Measurements from ENCODE around the gene LSP1.

The LSP1 gene

DNA sequence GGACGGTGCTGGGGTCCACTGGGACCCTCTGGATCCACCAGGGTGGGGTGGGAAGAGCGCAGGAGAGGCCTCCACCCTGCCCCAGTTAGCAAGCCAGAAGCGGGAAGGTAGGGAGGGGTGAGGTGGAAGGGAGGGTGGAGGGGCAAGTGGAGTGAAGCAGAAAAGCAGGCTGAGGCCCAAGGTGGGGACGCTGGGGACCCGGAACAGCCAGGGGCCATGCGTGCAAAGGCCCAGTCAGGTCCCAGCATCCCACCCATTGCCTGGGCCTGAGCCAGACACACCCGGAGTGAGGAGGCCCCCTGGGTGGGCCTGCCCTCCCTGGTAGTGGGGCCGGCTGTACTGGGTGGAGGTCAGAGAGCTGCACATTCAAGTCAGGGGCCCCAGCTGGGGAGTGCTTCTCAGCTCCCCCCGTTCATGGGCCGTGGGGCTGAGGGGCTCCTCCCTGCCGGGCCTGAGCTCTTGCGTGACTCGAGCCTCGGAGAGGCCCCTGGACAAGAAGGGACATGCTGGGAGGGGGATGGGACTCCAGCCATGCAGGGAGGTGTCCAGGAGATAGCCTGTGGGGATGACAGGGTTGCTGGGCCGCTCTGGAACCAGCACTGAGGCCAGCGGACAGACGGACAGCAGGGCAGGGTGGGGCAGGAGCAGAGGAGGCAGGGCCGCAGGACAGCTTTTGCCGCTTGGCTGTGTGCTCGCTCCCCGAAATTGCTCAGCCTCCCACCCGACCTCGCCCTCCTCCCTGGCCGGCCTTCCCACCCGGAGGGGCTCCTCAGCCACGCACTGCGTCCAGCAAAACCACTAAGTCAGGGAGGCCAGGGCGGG, 74.4 kb downstream of the LSP1 start:
- no peak for DNase-seq (ENCODE audit: low read depth in 3 of 3)

DNA sequence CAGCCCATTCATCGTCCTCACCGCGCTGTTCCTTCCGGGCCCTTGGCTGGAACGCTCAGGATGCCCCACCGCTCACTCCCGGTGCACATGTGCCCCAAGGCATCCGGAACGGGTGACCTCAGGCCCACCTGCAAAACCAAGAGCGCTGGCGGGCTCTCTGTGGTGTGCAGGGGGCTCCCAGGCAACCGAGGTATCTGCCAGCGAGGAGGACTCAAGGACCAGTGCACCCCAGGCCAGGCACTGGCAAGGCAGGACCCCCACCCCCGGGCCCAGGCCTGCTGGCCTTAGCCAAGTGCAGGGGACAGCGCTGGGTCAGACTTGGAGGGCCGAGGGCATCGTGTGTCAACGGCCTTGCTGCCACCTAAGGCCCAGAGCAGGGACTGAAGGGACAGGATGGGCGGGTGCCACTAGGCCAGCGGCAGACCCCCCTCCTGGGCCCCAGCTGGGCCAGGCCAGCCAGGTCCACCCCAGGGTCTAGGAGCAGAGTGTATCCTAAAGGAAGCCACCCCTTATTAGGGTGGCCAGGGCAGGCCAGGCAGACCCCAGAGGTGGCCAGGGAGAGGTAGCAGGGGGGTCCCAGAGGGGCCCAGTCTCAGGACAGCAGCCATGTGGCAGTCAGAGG, 75.1 kb downstream of the LSP1 start:
- no peak for DNase-seq (ENCODE audit: low read depth in 3 of 3)

DNA sequence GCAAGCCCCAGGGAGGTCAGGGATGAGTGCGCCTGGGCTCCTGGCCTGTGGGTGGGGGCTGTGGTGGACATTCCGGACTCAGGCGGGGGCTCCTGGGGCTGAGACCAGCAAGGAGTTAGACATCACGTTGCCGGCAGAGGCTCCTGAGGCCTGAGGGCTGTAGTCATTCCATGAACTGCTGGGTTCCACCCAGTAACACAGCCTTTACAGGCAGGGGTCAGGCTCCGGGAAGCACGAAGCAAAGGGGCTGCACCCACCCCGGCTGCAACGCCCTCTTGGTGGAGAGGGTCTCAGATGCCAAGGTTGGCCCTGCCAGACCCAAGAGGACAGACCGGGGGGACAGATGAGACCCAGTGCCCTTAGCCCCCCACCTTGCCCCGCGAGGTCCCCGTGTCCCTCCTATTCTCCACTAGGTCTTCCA, 75.6 kb downstream of the LSP1 start:
- DNase-seq (ENCODE audit: low read depth in 3 of 3) = no peak

DNA sequence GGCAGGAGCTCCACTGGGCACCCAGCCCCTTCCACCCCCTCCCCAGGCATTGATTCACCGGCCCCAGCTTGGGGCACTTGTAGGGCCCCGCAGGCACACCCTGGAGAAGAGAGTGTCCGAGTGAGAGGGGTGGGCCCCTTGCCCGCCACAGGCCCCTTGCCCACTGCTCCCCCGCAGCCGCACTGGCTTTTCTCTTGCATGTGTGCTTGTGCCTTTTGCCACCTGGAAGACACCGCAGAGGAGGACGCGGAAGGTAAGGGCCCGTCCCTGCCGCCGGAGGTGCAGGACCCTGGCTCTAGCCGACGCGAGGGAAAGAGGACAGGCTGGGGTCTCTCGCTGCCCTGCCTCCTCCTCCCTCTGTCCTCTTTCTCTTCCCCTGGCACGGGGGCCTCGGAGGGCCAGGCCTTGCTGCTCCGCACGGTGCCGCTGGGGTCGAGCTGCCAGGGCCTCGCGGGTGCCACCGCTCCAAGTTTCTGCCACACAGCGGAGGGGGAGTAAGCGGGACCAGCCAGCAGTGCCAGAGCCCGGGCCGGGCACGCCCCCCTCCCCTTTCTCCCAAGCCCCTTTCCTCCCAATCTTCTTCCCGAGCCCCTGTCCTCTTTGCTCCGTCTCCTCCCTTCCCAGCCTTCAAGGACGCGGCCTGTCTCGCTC, 76.1 kb downstream of the LSP1 start:
- no peak for DNase-seq (ENCODE audit: low read depth in 3 of 3)

DNA sequence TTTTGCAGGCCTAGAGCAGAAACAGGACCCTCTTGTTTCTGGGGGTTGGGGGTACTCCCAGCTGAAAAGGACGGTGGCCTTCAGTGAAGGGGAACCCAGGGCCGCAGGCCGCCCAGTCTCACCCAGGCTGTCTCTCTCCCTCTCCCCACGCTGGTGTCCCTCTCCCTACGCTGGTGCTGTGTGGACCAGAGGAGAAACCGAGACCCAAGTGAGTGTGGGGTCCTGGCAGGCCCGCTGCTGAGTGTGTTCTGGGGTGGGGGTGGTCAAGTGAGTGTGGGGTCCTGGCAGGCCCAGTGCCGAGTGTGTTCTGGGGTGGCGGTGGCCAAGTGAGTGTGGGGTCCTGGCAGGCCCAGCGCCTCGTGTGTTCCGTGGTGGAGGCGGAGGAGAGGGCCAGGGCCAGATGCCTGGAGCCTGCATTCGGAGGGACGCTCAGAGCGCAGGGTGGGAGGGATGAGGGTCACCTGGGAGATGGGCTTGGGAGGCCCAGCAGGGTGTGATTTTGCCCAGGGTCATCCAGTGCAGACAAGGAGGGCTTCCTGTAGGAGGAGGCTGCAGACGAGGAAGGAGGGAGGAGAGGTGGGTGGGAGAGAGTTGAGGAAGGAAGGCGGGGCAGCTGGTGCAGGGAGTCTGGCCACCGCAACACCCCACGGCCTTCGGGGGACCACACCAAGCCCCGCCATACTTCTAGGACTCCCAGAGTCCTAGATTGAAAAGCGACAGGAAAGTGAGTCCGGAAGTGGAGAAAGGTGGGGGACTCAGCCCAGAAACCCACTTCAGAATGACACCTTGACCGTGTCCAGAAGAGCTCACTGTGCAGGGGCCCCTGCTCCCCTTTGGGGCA, 77.0 kb downstream of the LSP1 start:
- DNase-seq (ENCODE audit: low read depth in 3 of 3) = no peak

DNA sequence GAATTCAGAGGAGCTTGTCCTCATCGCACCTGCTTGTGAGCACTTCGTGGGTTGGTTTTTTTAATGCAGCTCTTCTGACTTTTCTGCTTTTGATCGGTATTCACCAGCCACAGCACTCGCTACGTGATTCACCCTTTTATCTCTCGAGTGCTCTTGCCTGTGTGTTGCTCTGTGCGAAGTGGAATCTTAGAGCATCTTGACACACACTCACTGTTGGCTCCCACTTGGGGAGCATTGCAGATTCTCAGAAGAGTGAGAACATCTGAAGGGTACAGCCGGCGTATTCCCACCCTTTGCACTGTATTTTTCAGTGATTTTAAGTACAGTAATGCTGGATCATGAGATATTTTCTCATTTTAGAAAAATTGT, 77.6 kb downstream of the LSP1 start:
- no peak for DNase-seq (ENCODE audit: low read depth in 3 of 3)

DNA sequence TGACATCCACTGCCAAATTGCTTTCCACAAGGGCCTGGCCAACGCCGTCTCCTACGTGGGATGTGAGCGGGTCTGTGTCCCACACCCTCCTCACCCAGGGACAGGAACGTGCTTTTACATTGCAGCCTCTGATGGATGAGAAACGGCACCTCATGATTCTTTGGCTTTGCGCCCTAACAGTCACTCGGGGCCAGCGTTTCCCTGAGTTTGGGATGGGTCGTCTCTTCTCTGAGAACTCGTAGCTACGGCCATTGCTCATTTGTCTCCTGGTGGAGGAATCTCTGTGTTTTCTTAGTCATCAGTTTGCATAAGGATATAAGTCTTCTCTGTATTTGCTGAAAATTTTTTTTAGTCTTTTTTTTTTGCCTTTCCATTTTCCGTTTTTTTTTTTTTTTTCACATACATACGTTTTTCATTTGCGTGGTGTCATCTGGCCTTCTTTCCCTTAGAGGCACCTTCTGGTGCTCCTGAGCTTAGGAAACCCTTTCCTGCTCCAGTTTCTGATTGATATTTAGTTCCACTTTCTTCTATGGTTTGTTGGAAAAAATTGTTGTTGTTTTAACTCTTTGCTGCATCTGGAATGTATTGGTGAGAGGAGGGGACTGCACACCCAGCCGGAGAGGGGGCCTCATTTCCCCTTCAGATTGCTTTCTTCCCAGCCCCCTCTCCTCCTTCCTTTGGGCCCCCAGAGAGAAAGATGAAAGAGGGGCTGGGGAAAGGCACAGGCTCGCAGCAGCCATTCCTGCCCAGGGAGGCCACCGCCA, 78.6 kb downstream of the LSP1 start:
- DNase-seq (ENCODE audit: low read depth in 3 of 3) = no peak

DNA sequence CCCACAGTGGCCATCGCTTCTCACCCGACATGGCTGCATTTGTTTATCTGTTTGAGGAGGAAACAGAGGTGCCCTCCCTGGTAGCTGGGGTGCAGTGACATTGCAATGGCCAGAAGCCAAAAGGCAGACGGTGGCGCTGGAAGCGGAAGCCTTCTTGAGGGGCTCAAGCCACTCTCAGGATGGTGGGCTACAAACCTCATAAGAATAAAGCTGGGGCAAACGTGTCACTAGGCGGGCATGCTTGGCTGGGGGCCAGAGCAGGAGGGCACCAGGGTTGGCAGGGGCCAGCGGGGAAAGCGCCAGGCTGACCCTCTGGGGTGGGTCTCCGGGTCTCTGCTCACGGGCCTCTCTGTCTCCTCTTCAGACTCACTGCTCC, 79.2 kb downstream of the LSP1 start:
- no peak for DNase-seq (ENCODE audit: low read depth in 3 of 3)

DNA sequence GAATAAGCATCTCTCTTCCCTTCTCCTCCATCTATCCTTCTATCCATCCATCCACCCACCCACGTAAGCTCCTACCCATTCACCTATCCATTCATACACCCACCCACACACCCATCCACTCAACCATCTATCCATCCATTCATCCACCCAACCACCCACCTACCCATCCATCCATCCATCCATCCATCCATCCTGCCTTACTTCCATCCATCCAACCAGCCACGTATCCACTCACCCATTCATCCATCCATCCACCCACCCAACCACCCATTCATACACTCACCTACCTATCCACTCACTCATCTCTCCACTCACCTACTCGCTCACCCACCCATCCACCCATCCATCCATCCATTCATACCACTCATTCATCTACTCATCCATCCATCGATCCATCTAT, 79.8 kb downstream of the LSP1 start:
- DNase-seq (ENCODE audit: low read depth in 3 of 3) = no peak

DNA sequence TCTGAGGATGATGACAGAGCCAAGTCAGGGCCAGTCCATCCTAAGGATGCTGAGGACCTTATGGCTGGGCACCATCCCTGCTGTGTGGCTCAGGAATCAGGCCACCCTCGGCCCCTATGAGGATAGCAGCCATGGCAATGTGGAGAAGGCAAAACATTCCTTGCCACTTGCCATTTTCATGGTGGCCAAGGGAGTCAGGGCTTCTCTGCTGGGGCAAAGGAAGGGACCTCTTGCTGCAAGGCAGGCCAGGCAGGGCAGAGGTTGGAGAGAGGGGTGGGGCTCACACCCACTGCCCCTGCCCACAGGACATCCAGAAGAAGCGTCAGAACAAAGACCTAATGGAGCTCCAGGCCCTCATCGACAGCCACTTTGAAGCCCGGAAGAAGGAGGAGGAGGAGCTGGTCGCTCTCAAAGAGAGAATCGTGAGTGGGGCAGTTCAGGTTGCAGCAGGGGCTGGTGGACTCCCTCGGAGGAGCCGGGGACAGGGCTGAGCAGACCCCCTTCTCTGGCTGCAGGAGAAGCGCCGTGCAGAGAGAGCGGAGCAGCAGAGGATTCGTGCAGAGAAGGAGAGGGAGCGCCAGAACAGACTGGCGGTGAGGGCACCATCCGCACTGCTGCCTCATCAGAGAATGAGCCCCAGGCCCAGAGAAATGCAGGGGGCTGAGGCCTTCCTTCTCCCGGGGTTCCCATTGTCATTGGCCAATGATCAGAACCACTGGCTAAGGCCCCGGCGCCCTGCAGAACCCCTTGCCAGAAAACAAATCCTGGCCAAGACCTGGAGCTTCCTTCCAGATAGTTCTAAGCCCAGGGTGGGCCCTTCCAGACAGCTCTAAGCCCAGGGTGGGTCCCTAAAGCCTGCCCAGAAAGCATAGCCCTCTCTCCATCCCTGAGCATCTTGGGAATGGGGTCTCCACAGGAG, 80.8 kb downstream of the LSP1 start:
- no peak for DNase-seq (ENCODE audit: low read depth in 3 of 3)

DNA sequence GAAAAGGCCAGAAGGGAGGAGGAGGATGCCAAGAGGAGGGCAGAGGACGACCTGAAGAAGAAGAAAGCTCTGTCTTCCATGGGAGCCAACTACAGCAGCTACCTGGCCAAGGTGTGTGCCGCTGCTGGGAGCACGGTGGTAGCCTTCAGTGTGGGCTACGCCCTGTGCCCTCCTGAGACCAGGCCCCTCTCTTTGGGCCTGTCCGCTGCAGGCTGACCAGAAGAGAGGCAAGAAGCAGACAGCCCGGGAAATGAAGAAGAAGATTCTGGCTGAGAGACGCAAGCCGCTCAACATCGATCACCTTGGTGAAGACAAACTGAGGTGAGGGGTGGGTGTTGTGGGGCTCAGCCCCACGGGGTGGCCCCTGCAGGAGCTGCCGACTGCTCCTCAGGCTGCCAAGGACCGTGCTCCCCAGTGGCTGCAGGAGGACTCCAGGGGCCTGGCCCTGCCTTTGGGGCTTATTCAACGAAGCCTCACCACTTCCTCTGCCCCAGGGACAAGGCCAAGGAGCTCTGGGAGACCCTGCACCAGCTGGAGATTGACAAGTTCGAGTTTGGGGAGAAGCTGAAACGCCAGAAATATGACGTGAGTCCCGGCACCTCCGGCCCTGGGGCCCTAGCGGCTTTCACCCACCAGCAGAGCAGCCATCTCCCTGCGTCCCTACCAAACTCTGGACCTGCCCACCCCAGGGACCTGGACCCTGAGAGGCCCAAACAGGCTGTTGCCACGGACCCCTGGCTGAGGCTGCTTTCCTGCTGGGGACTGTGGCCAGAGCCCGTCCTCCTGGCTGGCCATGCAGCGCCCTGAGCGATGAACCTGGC, 81.7 kb downstream of the LSP1 start:
- DNase-seq (ENCODE audit: low read depth in 3 of 3) = no peak

DNA sequence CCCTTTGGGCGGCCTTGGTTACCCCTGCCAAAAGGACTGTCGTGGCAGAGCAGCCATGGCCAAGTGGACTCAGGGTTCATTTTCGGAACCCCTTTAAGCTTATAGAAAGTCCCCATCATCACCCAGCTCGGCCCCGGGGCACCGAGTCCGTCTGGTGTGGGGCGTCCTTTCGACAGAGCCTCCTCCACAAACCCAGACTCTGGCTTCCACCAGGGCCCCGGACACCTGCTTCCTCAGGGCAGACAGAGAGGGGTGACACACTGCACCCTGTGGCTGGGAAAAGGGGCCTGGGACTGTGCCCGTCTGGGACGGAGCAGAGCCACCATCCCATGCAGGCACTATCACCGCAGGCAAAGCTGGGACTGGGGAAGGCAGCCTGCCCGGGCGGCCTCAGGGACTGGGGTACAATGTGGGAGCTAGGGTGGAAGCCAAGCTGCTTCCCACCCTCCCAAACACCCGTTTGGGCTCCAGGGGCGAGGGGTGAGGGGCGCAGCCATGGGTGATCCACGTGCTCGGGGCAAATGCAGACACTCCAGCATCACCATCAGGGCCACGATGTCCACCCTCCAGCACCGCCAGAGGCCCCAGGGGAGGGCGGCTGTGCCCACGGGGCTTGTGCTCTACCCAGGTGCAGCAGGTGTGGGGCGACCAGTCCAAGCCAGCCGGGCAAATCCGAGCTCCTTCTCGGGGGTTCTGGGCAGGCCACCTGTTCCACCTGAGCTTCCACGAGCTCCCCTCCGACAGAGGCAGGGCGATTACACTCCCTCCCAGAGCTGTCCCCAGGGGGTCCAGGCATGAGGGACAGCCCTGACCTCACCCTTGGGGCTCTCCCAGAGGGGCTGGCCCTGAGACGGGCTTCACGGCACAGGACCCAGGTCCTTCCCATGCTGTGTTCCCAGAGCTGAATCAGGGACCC, 82.5 kb downstream of the LSP1 start:
- DNase-seq (ENCODE audit: low read depth in 3 of 3) = no peak

DNA sequence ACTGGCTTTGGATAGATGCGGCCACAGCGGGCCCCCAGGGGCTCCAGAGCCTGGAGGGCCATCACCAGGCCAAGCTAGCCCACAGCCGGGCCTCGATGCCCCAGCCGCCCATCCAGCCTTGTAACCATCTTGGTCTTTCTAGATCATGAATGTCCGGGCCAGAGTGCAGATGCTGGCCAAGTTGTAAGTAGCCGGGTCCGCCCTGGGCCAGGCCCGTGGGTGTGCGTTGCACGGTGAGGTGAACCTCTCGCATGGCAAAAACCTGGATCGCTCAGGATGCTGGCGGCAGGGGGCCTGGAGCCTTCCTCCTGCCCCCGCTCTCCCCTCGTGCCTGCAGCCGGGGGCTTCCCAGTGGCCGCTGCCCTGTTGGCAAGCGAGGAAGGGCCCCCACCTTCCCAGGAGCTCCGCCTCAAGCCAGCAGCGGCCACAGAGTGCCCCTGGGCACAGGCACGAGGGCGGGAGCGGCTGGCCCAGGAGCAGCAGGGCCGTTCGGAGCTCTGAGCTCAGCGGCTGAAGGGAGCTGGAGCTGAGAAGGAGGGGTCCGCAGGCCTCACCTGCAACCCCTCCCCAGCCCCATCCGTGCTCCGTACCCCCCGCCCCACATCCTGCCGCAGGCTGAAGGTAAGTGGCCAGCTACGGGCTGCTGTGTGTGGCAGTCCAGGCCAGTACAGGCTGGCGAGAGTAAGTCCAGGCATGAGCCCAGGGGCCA, 83.3 kb downstream of the LSP1 start:
- no peak for DNase-seq (ENCODE audit: low read depth in 3 of 3)

DNA sequence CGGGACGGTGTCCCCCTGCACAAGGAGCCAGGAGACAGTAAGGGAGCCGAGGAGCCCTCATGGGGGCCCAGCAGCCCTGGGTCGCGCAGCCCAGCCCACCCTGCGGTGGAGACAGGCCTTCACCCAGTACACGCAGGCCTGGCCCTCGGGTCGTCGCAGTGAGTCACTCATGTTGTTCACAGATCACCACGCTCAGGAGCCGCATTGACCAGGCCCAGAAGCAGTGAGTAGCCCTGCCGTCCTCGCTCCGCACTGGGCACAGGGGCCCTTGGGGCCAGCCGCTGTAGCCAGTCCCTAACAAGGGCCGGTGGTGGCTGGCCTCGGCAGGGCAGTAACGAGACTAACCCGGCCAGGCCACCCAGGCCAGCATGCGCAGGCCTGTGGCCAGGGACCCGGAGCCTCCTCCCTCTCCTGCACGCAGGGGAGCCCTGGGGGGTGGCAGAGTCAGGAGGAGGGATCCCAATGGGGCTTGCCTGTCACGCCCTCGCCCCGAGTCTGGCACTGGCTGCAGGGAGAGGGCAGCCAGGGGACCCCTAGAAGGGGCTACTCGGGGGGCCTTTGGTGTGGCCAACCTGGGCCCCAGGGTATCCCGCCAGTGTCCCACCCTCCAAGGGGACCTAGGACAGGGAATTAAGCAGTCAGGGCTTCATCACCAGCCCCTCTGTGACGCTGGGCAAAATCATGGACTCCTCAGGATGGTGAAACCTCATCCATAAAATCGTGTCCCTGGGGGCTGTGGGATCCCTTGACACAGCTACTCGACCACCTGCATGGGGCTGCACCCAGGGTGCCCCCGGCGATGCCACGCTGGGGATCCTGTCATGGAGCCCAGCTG, 84.1 kb downstream of the LSP1 start:
- no peak for DNase-seq (ENCODE audit: low read depth in 3 of 3)

DNA sequence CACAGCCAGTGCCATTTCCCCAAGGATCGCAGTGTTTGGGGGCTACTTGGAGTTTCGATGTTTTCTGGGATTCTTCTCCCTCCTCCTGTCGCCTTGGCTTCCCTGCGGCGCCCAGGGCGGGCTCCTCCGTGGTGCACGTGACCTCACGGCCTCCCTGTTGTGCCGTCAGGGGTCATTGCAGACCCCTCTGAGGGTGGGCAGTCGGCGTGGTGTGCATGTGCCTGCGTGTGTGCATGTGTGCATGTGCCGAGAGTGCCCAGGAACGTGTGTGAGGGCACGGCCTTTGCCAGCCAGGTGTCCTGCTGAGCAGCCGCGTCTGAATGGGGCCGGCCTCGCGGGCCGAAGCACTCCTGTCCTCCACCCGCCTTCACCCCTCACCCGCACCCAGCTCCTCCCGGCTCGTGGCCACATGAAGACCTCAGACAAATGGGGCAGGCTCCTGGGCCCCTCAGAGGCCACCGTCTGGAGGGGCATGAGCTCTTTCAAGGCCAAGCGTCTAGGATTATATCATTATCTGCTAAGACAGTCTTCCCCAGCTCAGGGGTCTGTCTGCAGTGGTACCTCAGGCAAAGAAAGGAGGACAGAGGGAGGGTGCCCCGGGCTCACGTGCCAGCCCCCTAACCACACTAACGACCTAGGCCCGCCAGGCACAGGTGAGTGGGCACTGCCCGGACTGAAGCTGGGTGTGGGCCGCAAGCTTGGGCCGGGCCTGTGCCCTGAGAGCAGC, 84.9 kb downstream of the LSP1 start:
- DNase-seq (ENCODE audit: low read depth in 3 of 3) = no peak

DNA sequence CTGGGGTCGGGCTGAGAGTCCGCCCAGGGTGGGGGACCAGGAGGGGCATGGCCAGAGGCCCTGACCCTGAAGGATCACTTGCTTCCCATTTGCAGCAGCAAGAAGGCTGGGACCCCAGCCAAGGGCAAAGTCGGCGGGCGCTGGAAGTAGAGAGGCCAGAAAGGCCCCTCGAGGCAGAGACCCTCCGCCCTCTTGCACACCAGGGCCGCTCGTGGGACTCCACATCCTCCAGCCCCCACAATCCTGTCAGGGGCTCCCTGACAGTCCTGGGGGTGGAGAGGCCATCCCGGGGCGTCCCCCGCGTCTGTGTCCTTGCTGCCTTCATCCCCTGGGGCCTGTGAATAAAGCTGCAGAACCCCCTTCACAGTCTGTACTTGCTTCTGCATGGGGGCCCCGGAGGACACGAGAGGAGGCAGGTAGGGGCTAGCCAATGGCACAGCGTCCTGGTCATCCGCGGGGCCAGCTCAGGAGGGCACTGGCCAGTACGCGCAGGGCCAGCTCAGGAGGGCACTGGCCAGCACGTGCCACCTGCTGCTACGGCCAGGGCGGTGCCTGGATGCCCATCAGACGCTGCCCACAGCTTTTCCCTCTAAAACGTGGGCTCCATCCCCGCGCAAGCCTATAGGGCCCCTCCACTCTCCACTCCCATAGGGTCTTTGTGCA, 85.6 kb downstream of the LSP1 start:
- DNase-seq (ENCODE audit: low read depth in 3 of 3) = no peak
